Measurements from ENCODE around the gene KLHL41.
A peak's percentile ranks its signal among the peaks of the same experiment; 100 is the strongest.
"Not testable (repeated sequence)": the region's sequence is repeated elsewhere in the genome, so short reads cannot be mapped to it uniquely, and the experiment has no call there.

KLHL41 gene

DNA sequence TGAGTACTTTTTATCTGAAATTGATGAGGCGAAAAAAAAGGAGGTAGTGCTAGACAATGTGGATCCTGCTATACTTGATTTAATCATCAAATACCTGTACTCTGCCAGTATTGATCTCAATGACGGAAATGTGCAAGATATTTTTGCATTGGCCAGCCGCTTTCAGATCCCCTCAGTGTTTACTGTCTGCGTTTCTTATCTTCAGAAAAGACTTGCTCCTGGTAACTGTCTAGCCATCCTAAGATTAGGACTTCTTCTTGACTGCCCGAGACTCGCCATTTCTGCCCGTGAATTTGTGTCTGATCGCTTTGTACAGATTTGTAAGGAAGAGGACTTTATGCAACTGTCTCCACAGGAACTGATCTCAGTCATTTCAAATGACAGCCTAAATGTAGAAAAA is 453 bp downstream of the KLHL41 start:
- DNase-seq (ENCODE audit: low read depth in 2 of 2, low spot score in 1 of 2): no peak

DNA sequence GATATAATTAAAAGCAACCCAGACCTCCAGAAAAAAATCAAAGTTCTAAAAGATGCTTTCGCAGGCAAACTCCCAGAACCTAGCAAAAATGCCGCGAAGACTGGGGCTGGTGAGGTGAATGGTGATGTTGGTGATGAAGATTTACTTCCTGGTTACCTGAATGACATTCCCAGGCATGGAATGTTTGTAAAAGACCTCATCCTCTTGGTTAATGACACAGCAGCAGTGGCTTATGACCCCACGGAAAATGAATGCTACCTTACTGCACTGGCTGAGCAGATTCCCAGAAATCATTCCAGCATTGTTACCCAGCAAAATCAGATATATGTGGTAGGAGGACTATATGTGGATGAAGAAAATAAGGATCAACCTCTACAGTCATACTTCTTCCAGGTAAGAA is 994 bp downstream of the KLHL41 start:
- DNase-seq (ENCODE audit: low read depth in 2 of 2, low spot score in 1 of 2): no peak

DNA sequence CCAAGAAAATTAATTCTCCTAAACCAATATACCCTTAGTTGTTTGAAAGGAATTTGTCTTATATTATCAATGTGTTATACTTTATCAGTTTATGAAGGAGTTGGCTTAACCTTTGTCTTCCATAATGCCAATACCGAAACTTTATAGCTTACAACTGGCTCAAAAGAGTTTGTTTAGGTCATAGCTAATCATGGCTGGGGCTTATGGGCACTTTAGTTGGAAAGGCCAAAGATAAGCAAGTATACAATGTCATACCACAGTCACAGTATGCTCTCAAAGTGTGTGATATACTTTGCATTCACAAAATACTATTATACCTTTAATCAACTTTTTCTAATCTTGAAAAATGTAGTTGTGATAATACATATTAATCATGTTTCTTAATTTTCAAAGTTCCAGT is 2.3 kb downstream of the KLHL41 start:
- no peak for DNase-seq (ENCODE audit: low read depth in 2 of 2, low spot score in 1 of 2)

DNA sequence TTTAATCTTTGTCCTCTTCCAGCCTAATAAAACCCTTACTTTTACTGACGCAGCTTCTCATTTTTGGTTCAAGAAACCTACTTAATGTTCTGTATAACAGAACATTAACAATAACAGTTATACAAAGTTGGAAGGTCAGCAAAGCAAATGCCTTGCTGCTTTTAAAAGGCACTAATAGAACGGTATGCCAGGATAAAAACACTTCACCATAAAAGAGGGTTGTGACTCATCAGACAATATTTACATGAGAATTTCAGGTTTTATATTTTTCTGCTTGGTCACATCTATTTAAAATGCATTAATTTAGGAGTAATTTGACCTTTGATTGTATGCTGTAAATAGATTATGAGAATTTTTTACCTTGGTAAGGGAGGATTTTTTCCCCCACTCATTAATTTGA is 3.0 kb downstream of the KLHL41 start:
- no peak for DNase-seq (ENCODE audit: low read depth in 2 of 2, low spot score in 1 of 2)

DNA sequence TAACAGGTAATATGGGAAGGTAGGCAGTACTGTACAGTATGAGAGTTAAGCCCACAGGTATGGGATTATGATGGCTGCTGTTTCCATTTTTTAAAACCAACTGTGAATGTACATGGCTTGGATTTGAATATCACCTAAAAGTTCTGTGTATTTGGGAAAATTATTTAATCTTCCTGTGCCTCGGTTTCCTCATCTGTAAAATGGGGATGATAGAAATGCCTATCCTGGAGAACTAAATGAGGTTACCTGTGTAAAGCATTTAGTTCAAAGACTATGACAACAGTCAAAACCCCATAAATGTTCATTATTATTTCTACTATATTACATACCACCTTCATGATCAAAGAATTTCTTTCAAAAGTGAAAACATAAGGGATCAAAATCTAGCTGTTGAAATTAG is 3.6 kb downstream of the KLHL41 start:
- DNase-seq (ENCODE audit: low read depth in 2 of 2, low spot score in 1 of 2): no peak

DNA sequence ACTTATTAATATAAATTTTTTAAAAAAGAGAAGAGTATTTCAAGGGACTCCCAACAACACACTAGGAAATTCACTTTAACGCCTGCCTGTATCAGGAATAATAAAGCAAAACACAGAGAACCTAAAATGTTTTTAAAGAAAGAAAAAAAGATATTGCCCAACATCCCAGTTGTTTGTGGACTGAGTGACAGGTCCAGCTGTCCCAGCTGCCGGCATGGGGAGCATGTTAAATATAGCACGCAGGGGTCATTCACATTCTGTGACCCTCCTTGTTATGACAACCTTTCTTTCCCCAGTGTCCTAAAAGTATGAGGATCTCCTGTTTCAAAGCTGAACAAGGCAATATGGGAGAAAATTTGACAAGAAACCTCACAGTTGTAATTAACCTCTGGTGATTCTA is 4.4 kb downstream of the KLHL41 start:
- DNase-seq (ENCODE audit: low read depth in 2 of 2, low spot score in 1 of 2): no peak

DNA sequence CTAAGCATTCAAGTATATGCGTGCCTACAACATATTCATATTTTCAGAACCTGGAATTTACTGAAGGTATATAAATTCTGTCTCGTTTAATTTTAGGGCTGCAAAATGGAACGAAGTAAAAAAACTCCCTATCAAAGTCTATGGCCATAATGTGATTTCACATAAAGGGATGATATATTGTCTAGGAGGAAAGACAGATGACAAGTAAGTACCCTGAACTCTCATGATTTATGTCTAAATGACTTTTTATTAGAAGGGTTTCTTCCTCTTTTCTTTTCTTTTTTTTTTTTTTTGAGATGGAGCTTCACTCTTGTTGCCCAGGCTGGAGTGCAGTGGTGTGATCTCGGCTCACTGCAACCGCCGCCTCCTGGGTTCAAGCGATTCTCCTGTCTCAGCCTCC is 5.3 kb downstream of the KLHL41 start:
- DNase-seq (ENCODE audit: low read depth in 2 of 2, low spot score in 1 of 2): not testable (repeated sequence)

DNA sequence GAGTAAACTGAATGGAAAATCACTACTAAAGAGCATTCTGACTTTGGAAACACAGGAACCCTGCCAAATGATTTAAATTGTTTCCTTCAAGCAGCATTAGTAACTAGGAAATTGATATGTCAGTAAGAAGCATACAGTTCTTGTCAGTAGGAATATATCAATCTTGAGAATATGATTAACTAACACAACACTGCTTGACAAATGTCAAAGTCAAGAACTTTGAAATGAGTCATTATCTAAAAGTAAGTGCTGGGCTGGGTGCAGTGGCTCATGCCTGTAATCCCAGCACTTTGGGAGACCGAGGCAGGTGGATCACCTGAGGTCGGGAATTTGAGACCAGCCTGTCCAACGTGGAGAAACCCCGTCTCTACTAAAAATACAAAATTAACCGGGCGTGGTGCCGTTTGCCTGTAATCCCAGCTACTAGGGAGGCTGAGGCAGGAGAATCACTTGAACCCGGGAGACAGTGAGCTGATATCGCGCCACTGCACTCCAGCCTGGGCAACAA is 7.0 kb downstream of the KLHL41 start:
- DNase-seq (ENCODE audit: low read depth in 2 of 2, low spot score in 1 of 2): not testable (repeated sequence)

DNA sequence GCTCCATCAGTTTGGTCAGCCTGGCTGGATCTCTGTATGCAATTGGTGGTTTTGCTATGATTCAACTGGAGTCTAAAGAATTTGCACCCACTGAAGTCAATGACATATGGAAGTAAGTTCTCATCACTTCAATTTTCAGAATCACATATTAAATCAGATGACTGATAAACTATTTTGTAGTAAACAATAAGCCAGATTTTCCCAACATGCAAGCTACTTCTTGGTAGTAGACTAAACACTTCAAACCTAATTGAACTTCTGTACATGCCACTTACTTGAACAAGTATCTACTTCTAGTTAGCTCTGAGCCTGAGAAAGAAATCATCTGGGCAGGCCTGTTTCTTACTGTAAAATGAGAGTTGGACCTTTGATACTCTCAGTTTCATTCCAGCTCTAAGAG is 11.4 kb downstream of the KLHL41 start:
- DNase-seq (ENCODE audit: low read depth in 2 of 2, low spot score in 1 of 2): no peak

DNA sequence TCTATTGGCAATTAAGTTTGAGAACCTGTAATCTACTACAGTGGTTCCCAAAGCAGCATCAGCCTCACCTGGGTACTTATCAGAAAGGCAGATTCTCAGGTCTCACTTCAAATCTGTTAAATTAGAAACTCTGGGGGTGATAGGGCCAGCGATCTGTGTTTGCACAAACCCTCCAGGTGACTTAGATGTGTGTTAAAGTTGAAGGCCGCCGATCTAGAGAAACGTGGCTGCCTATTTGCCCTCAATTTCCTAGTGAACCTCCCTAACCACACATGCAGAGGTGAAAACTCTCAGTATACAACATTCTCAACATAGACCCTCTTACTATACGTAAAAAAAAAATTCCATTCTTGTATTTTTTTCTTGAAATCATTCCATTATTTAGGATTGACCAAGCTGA is 14.2 kb downstream of the KLHL41 start:
- no peak for DNase-seq (ENCODE audit: low read depth in 2 of 2, low spot score in 1 of 2)

DNA sequence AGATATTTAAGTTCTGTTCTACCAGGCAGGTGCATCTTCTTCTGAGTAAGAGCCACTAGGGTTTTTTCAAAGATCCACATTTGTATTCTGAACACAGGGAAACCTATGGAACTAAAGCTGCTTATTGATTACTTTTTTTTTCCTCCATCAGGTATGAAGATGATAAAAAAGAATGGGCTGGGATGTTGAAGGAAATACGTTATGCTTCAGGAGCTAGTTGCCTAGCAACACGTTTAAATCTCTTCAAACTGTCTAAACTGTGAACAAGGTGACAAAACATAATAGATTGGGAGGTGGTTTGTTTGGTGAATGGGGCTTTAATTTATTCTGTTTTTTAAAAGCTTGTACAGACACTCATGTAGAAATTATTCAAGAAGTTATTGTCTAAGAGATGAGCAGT is 15.9 kb downstream of the KLHL41 start:
- DNase-seq (ENCODE audit: low read depth in 2 of 2, low spot score in 1 of 2): no peak

DNA sequence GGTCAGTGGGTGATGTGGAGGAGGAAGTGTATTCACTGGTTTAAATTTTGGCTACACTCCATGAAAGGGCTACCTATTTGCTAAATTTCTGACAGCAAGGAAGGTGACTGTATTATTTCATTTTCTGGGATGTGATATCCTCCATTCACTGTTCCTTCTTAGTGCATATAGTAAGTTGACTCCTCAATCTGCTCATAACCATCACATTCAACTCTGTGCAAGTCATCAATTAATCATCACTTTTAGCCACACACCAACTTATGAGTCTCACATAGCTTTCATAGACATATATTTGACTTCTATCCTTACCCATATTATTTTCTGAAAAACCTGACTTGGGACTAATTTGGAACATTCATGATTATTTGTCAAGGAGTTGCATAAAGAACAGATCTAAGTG is 16.9 kb downstream of the KLHL41 start:
- no peak for DNase-seq (ENCODE audit: low read depth in 2 of 2, low spot score in 1 of 2)

DNA sequence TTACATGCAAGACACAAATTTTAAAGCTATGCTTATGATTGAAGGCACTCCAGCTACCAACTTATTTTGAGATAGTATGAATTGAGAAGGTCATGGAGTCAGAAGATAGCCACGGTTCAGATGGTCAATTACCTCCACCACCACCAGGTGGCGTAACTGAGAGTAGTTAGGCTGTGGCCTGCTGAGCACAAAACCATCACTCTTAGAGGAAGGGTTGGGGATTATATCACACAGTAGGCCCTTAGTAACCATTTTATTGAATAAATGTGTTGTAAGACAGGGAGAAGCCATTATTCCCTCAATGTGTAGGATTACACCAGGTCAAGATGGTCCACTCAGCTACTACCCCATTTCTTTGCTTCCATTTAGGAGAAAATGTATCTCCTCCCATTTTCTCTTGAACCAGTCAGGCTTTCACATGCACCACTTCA is 18.8 kb downstream of the KLHL41 start:
- peak; percentile 31 to 53 for DNase-seq (ENCODE audit: low read depth in 2 of 2, low spot score in 1 of 2)

DNA sequence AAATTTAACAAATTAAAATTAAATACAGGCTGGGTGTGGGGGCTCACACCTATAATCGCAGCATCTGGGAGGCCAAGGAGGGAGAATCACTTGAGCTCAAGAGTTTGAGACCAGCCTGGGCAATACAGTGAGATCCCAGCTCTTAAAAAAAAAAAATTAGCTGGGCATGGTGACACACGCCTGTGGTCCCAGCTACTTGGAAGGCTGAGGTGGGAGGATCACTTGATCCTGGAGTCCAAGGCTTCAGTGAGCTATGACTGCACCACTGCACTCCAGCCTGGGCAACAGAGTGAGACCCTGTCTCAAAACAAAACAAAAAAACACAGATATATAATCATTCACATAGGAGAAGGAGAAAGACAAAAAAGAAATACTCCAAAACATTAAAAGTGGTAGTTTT is 30.0 kb downstream of the KLHL41 start:
- not testable (repeated sequence) for DNase-seq (ENCODE audit: low read depth in 2 of 2, low spot score in 1 of 2)

DNA sequence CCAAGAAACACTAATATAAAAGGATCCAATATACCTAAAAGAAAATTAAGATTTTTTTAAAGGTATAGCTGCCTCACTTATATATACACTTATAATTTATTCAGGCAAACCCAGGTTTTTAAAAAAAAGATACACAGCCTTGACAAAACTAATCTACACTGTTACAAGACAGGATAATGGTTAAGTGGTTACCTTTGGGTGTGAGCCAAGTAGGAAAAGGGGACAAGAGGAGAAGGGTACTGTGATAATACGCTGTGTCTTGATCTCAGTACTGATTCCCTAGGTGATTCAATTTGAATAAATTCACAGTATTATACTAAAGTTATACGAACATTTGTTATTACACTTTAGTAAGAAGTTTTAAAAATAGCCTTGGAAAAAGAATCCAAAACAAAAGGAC is 30.6 kb downstream of the KLHL41 start:
- no peak for DNase-seq (ENCODE audit: low read depth in 2 of 2, low spot score in 1 of 2)

DNA sequence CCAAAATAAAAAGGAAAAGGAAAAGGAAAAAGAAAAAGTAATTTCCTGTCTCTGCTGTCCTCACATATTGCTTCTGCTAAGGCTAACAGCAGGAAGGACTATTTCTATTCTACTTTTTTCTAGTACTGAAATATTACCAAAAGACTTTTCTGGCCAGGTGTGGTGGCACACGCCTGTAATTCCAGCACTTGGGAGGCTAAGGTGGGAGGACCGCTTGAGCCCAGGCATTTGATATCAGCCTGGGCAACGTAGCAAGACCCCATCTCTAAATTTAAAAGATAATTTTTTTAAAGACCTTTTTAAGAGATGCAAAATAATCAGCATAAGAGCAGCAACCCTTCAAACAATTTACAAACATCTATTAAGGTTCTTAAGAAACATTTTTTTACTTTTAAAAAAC is 32.9 kb downstream of the KLHL41 start:
- DNase-seq (ENCODE audit: low read depth in 2 of 2, low spot score in 1 of 2): no peak

DNA sequence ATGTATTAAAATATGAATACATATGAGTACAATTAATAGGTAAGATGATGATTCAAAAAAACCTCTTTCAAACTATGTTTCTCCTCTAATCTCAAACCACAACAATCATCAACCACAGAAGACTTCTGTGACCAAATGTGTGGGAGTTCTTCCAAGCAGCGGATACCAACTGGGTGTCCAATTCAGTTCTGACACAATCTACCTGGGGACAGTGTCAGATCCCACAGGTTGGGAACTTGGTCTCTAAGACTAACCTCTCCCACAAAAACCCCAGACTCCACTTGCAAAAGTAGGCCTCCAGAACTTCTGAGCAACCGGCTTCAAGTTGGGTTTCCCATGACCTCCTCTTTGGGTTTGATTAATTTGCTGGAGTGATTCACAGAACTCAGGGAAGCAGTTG is 37.3 kb downstream of the KLHL41 start:
- DNase-seq (ENCODE audit: low read depth in 2 of 2, low spot score in 1 of 2): no peak

DNA sequence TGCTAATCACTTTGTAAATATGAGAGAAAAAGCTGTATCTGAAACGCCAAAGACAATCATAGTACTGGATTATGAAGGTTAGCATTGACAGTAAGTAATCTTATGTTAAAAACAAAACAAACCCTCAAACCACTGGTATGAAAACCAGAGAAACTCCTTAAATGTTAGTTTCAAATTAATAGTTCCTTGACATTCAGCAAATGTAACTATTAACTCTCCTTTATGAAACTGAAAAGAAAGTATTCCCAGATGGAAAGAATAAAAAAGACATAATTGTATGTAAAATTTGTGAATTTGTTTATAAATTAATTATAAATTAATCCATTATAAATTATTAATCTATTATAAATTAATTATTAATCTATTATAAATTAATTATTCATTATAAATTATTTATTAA is 51.9 kb downstream of the KLHL41 start:
- DNase-seq (ENCODE audit: low read depth in 2 of 2, low spot score in 1 of 2): no peak

DNA sequence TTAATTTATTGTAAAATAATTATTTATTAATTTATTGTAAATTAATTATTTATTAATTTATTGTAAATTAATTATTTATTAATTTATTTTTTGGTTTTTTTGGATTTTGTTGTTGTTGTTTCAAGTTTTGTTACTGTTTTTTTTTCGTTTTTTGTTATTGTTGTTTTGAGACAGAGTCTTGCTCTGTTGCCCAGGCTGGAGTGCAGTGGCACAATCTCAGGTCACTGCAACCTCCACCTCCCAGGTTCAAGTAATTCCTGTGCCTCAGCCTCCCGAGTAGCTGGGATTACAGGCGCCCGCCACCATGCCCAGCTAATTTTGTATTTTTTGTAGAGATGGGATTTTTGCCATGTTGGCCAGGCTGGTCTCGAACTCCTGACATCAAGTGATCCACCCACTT is 52.6 kb downstream of the KLHL41 start:
- not testable (repeated sequence) for DNase-seq (ENCODE audit: low read depth in 2 of 2, low spot score in 1 of 2)

DNA sequence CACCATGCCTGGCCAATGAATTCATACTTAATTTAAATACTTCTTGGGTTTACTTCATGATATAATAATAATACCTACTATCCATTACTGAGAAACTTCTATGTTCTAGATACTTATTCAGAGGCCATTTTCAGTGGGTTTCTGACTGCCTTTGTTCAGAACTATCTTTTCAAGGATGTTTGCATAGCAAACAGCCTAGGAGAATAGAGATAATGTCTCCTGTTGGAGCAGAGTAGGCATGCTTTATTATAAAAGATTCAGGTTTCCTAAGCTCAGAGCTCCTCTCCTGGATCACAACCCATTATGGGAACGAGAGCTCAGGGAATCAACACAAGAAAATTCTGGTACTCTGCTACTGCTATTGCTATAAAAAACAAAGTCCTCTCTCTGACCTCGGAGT is 53.0 kb downstream of the KLHL41 start:
- DNase-seq (ENCODE audit: low read depth in 2 of 2, low spot score in 1 of 2): no peak

DNA sequence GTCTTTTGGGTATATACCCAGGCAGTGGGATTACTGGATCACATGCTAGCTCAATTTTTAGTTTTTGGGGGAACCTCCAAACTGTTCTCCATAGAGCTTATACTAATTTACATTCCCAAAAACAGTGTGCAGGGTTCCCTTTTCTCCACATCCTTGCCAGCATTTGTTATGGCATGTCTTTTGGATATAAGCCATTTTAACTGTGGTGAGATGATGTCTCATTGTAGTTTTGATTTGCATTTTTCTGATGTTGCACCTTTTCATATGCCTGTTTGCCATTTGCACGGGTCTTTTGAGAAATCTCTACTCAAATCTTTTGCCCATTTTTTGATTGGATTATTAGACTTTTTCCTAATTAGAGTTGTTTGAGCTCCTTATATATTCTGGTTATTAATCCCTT is 56.2 kb downstream of the KLHL41 start:
- no peak for DNase-seq (ENCODE audit: low read depth in 2 of 2, low spot score in 1 of 2)

DNA sequence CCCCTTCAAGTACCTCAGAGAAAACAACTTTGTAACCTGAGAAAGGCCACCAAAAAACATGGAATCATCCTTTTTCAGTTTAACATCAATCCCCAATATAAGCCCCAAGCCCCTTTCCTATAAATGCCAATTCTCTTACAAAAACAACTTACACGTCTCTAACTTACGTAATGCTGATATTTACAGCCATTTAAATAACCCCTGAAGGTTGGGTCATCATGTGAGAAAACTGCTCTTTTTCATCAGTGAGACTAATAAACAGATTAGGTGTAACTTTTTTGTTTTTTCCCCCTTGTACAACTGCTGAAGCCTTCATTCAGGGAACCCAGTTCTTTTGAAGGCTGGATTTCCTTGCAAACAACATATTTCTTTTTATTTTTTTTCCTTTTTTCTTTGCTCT is 60.4 kb downstream of the KLHL41 start:
- no peak for DNase-seq (ENCODE audit: low read depth in 2 of 2, low spot score in 1 of 2)

DNA sequence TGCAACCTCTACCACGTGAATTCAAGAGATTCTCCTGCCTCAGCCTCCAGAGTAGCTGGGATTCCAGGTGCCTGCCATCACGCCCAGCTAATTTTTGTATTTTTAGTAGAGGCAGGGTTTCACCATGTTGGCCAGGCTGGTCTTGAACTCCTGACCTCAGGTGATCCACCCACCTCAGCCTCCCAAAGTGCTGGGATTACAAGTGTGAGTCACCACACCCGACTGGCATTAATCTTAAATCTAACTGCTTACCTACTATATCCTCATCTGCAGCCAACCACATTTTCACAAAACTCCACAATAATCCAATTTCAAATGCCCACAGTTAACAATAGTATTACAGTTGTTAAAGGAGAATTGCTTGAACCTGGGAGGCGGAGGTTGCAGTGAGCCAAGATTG is 61.2 kb downstream of the KLHL41 start:
- not testable (repeated sequence) for DNase-seq (ENCODE audit: low read depth in 2 of 2, low spot score in 1 of 2)

DNA sequence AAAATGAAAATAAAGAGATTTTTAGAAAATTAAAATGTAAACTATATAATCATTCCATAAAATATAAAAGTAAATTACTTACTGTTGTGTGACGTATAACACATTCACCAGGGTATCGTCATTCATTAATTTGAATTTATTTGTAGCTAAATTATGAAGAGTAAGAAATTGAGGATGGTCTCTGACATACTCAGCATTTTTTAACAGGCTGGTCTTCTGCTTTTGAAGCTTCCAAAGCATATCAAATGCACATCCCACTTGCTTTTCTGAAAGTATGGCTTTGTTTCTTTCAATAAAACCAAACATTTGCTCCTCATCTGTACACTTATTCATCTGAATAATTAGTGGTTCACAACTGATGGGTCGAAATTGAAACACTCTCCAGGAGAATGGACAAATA is 62.1 kb downstream of the KLHL41 start:
- DNase-seq (ENCODE audit: low read depth in 2 of 2, low spot score in 1 of 2): no peak

All from stimulated activated CD8-positive, alpha-beta memory T cell treated with anti-CD3 and anti-CD28 coated beads, Interleukin-4, amount 100 ng/mL, for 1 hour (primary cell).